ENCODE results near the gene SGSM2. TPM values are rescaled to one million over a fixed set of nuclear protein-coding genes. Genes with fewer than 3 reads are reported as not detected.

The SGSM2 gene
- polyA plus RNA-seq, 3 donors: 3.0 to 130 (median 3.5) TPM

DNA sequence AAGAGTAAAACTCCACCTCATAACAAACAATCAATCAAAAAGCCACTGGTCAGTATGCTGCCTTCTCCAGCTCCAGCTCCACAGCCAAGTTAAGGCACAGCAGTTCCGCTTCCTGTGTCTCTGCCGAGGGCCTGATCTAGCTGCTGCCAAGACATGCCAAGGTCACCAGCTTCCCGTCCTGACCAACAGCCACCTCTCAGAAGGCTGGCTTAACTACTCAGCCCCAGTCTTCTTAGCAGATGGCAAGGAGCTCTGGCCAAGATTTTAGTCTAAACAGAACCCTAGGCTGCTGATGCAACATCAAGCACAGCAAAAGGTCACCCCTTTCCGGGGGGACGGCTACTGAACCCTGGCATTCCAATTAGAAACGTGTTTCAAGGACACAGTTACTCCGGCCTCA, 81.3 kb downstream of the SGSM2 start:
- no peak overlapping the region for H3K27ac ChIP-seq (ENCODE audit: low read depth in 1 of 2, low read length in 2 of 2)
- 91% methylated on average over 3 of the region's 7 CpGs for WGBS (ENCODE audit: insufficient coverage)
- no peaks in the 10 kb centered on the region for H3K9me3 ChIP-seq (replicated peaks in 1 of 2; ENCODE audit: control insufficient read depth in 1 of 2, insufficient read depth in 1 of 2, low read length in 2 of 2)

DNA sequence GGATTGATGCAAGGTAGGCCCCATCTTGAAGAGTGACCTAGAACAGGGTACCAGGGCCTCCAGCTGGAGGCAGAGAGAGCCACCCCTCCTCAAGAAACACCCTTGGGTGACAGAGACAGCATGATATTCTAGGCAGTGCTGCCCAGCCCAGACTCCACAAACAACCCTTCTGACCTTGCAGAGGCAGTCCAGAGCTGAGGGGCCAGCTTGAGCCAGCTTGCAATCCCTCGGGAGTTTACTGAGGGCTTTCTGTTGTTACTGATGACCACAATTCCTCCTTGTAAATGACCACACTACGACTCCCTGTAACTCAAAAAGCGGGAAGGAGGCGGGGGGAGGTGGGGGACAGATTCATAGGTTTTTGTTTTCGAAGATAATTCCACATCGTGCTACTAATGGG, 82.2 kb downstream of the SGSM2 start:
- H3K27ac ChIP-seq (ENCODE audit: low read depth in 1 of 2, low read length in 2 of 2): no peak overlapping the region
- no peak overlapping the region for H3K4me2 ChIP-seq (replicated peaks; ENCODE audit: extremely low read depth, low read length, poor library complexity, severe bottlenecking)
- H2AFZ ChIP-seq (ENCODE audit: insufficient read depth, low read depth, low read length, poor library complexity, severe bottlenecking): no peak overlapping the region
- no peaks in the 10 kb centered on the region for H3K27me3 ChIP-seq (ENCODE audit: control insufficient read depth in 2 of 2, insufficient read depth in 2 of 2, low read length in 2 of 2)
- H3K4me3 ChIP-seq (replicated peaks in 1 of 3; ENCODE audit: low read depth in 2 of 3, low read length in 3 of 3): no peak overlapping the region
- WGBS (ENCODE audit: insufficient coverage): 100% methylated on average over 2 of the region's 6 CpGs
- Mint-ChIP-seq H3K4me1 (peaks cover 9% of the 10 kb centered on the region), H3K9me3 (no peaks in the 10 kb centered on the region), H3K27ac (peak overlapping the region in 2 of 7 donors; percentile 31 to 55), H3K36me3 (peaks cover 37 to 62% of the 10 kb centered on the region in 2 donors), H3K4me3 (no peak overlapping the region), H3K27me3 (ENCODE audit: low read depth in 3 of 3) (peaks cover 0 to 2% (median 2%) of the 10 kb centered on the region in 3 donors)
- no peak overlapping the region for H3K9ac ChIP-seq (ENCODE audit: insufficient read depth, low read length, poor library complexity, severe bottlenecking)
- no peaks in the 10 kb centered on the region for H3K9me3 ChIP-seq (replicated peaks in 1 of 2; ENCODE audit: control insufficient read depth in 1 of 2, insufficient read depth in 1 of 2, low read length in 2 of 2)
- H3K79me2 ChIP-seq (ENCODE audit: insufficient read depth, low read length): no peaks in the 10 kb centered on the region
- peaks cover 24 to 56% of the 10 kb centered on the region in 2 donors for H3K36me3 ChIP-seq (replicated peaks in 1 of 2; ENCODE audit: control insufficient read depth in 1 of 2, insufficient read depth in 2 of 2, low read length in 2 of 2)
- DNase-seq: no peak
- no peaks in the 10 kb centered on the region for H4K20me1 ChIP-seq (ENCODE audit: insufficient read depth, low read length)
- peaks cover 0 to 9% of the 10 kb centered on the region in 2 donors for H3K4me1 ChIP-seq (ENCODE audit: control insufficient read depth in 1 of 2, insufficient read depth in 2 of 2, low read length in 2 of 2)
- intact Hi-C loops (cut with micrococcal nuclease): no loop called here
- TF ChIP-seq, protein P1, sequence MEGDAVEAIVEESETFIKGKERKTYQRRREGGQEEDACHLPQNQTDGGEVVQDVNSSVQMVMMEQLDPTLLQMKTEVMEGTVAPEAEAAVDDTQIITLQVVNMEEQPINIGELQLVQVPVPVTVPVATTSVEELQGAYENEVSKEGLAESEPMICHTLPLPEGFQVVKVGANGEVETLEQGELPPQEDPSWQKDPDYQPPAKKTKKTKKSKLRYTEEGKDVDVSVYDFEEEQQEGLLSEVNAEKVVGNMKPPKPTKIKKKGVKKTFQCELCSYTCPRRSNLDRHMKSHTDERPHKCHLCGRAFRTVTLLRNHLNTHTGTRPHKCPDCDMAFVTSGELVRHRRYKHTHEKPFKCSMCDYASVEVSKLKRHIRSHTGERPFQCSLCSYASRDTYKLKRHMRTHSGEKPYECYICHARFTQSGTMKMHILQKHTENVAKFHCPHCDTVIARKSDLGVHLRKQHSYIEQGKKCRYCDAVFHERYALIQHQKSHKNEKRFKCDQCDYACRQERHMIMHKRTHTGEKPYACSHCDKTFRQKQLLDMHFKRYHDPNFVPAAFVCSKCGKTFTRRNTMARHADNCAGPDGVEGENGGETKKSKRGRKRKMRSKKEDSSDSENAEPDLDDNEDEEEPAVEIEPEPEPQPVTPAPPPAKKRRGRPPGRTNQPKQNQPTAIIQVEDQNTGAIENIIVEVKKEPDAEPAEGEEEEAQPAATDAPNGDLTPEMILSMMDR (IDR thresholded peaks at IDR 0.05): no peak

More for the DNA sequence above, 81.3 kb downstream of the SGSM2 start:
- Histone ChIP-seq H4K20me1 (ENCODE audit: insufficient read depth, low read length) (no peaks in the 10 kb centered on the region), H3K79me2 (ENCODE audit: insufficient read depth, low read length) (no peaks in the 10 kb centered on the region), H3K36me3 (replicated peaks in 1 of 2; ENCODE audit: control insufficient read depth in 1 of 2, insufficient read depth in 2 of 2, low read length in 2 of 2) (peaks cover 29 to 62% of the 10 kb centered on the region in 2 donors), H2AFZ (ENCODE audit: insufficient read depth, low read depth, low read length, poor library complexity, severe bottlenecking) (no peak overlapping the region), H3K4me1 (ENCODE audit: control insufficient read depth in 1 of 2, insufficient read depth in 2 of 2, low read length in 2 of 2) (peaks cover 0 to 12% of the 10 kb centered on the region in 2 donors), H3K27me3 (ENCODE audit: control insufficient read depth in 2 of 2, insufficient read depth in 2 of 2, low read length in 2 of 2) (no peaks in the 10 kb centered on the region), H3K4me3 (replicated peaks in 1 of 3; ENCODE audit: low read depth in 2 of 3, low read length in 3 of 3) (no peak overlapping the region), H3K4me2 (replicated peaks; ENCODE audit: extremely low read depth, low read length, poor library complexity, severe bottlenecking) (no peak overlapping the region), H3K9ac (ENCODE audit: insufficient read depth, low read length, poor library complexity, severe bottlenecking) (no peak overlapping the region)
- no peak for DNase-seq
- peaks cover 44 to 70% of the 10 kb centered on the region in 2 donors for H3K36me3 Mint-ChIP-seq
- no peak overlapping the region for H3K4me3 Mint-ChIP-seq
- intact Hi-C loops (cut with micrococcal nuclease): no loop called here
- H3K27me3 Mint-ChIP-seq (ENCODE audit: low read depth in 3 of 3): peaks cover 0 to 4% (median 3%) of the 10 kb centered on the region in 3 donors
- peaks cover 12% of the 10 kb centered on the region for H3K4me1 Mint-ChIP-seq
- TF ChIP-seq, protein P1 (IDR thresholded peaks at IDR 0.05): no peak
- no peaks in the 10 kb centered on the region for H3K9me3 Mint-ChIP-seq
- peak overlapping the region in 2 of 7 donors; percentile 54 to 73 for H3K27ac Mint-ChIP-seq

Measured in CD14-positive monocyte (primary cell).